Retinal pigment epithelial cell (primary cell): ENCODE measurements around the gene NDUFS1.
"Not testable (repeated sequence)": the region's sequence is repeated elsewhere in the genome, so short reads cannot be mapped to it uniquely, and the experiment has no call there.

Source experiments
- DNase-seq: peaks from one replicate; pipeline ENCODE4 v3.0.0-alpha.2; 2010; ENCODE audit warnings: low read depth
- H3K4me3 ChIP-seq: 2 replicates; pipeline ENCODE4 v1.5.1; 2011; ENCODE audit warnings: mild to moderate bottlenecking, low read length, control low read depth, moderate library complexity
- CTCF ChIP-seq: conservative IDR thresholded peaks from 2 replicates; pipeline ENCODE4 v1.5.1; 2011; ENCODE audit warnings: low read depth, low read length, control low read depth, inconsistent platforms

Gene NDUFS1

GRCh38 chr2:206149330-206149729, 9.9 kb downstream of the NDUFS1 start:
- no peak for DNase-seq
- TF ChIP-seq CTCF: no peak
- H3K4me3 ChIP-seq: no peak overlapping the region

GRCh38 chr2:206145665-206146064, 13.6 kb downstream of the NDUFS1 start:
- TF ChIP-seq CTCF: no peak
- no peak overlapping the region for H3K4me3 ChIP-seq
- no peak for DNase-seq

GRCh38 chr2:206144383-206144782, 14.9 kb downstream of the NDUFS1 start:
- no peak for TF ChIP-seq CTCF
- no peak for DNase-seq
- H3K4me3 ChIP-seq: no peak overlapping the region

GRCh38 chr2:206143451-206143850, 15.8 kb downstream of the NDUFS1 start:
- H3K4me3 ChIP-seq: no peak overlapping the region
- TF ChIP-seq CTCF: no peak
- no peak for DNase-seq

- no peak overlapping the region for H3K4me3 ChIP-seq
- DNase-seq: no peak
- no peak for TF ChIP-seq CTCF
These were observed 31.6 kb downstream of the NDUFS1 start for GRCh38 chr2:206127656-206128055.

GRCh38 chr2:206125901-206126300, 33.3 kb downstream of the NDUFS1 start:
- no peak for TF ChIP-seq CTCF
- DNase-seq: no peak
- H3K4me3 ChIP-seq: no peak overlapping the region

- not testable (repeated sequence) for H3K4me3 ChIP-seq, DNase-seq
These were observed 36.7 kb downstream of the NDUFS1 start for GRCh38 chr2:206122569-206122968.

- no peak overlapping the region for H3K4me3 ChIP-seq
- no peak for DNase-seq
- no peak for TF ChIP-seq CTCF
These were observed 43.0 kb downstream of the NDUFS1 start for GRCh38 chr2:206116278-206116677.
